Body of pancreas (tissue), 4 donors: Measurements from ENCODE around the gene SVIL. TPM values are rescaled to one million over a fixed set of nuclear protein-coding genes. Genes with fewer than 3 reads are reported as not detected.
"Not testable (repeated sequence)": the region's sequence is repeated elsewhere in the genome, so short reads cannot be mapped to it uniquely, and the experiment has no call there.

Experiments
- ATAC-seq: fragments of 150-250 bp; one replicate; pipeline ENCODE4 v1.9.1; 2016
- DNase-seq, 4 donors: peaks; one replicate each; pipeline ENCODE4 v3.0.0-alpha.2; 2019
- H3K27ac ChIP-seq, 4 donors: fragments of 200-600 bp; sonication (generic); 1 replicate in 3 of 4; 2 replicates in 1 of 4; pipeline versions ENCODE4 v1.5.1 to v1.6.1; 2016 to 2019; ENCODE audit warnings: mild to moderate bottlenecking in 1 of 4, mixed read lengths in 1 of 4, moderate library complexity in 1 of 4
- H3K27me3 ChIP-seq, 2 donors: fragments of 200-600 bp; sonication (generic); one replicate each; pipeline ENCODE4 v1.6.0; 2016; ENCODE audit warnings: mild to moderate bottlenecking in 1 of 2
- H3K36me3 ChIP-seq, 2 donors: fragments of 200-600 bp; sonication (generic); replicated peaks in 1 of 2; 2 replicates each; pipeline ENCODE4 v1.5.1; 2016; ENCODE audit warnings: low read depth in 2 of 2; ENCODE audit not compliant: insufficient read depth in 1 of 2
- H3K4me1 ChIP-seq: fragments of 200-600 bp; sonication (generic); one replicate; pipeline ENCODE4 v1.6.0; 2016
- H3K4me3 ChIP-seq, 2 donors: fragments of 200-600 bp; sonication (generic); 1 replicate in 1 of 2; 2 replicates in 1 of 2; pipeline ENCODE4 v1.5.1; 2016 to 2019
- H3K9me3 ChIP-seq, 3 donors: fragments of 200-600 bp; sonication (generic); 1 replicate in 2 of 3; 2 replicates in 1 of 3; pipeline ENCODE4 v1.5.1; 2016
- CTCF ChIP-seq, 7 experiments: fragments of 450-650 bp in 4 of 7; fragments of 200-600 bp in 3 of 7; sonication (generic) in 3 of 7; IDR thresholded peaks; one replicate each; pipeline ENCODE4 v1.5.1; 2016 to 2019; ENCODE audit warnings: antibody characterized with exemption in 7 of 7
- POLR2A ChIP-seq, 3 donors: fragments of 450-650 bp; IDR thresholded peaks; one replicate each; pipeline ENCODE4 v1.6.1; 2016; ENCODE audit warnings: antibody characterized with exemption in 3 of 3, mild to moderate bottlenecking in 2 of 3
- WGBS, 2 donors: methylation state at CpG; one replicate each; pipeline ENCODE4 v1.1.5; 2017; 5-methylcytosine and 5-hydroxymethylcytosine counted together
- intact Hi-C: fragments of 100-400 bp; cut with DNase I; formaldehyde crosslinking; loops from one replicate; pipeline ENCODE4 v1.15.1; 2023
- total RNA-seq, 2 donors: library from RNA; depleted of rRNA; stranded (reverse); fragments of >200 nt; gene quantifications; one replicate each; pipeline ENCODE4 v1.1.0, GENCODE V29; 2016

The SVIL gene
- total RNA-seq, 2 donors from 2014 or later: 25.4 to 41.2 TPM

GRCh38 chr10:29495366-29495765 is 139.4 kb downstream of the SVIL start:
- H3K27ac ChIP-seq: no peak overlapping the region
- 77 to 80% methylated on average over 9 of the region's 9 CpGs for WGBS, 2 donors
- intact Hi-C loops: loop anchor here (10.0 kb wide), 2 partner anchors 121 to 1189 kb away; no protein-coding TSS in a partner anchor

GRCh38 chr10:29493697-29494096 is 141.1 kb downstream of the SVIL start:
- Histone ChIP-seq H3K36me3 (peaks cover 0 to 18% of the 10 kb centered on the region in 2 donors), H3K4me3 (no peak overlapping the region), H3K9me3 (no peaks in the 10 kb centered on the region), H3K27ac (no peak overlapping the region), H3K27me3 (no peaks in the 10 kb centered on the region), H3K4me1 (no peaks in the 10 kb centered on the region)
- DNase-seq (no peak), ATAC-seq (no peak)
- TF ChIP-seq CTCF (IDR thresholded peaks at IDR 0.05): no peak
- no peak for TF ChIP-seq POLR2A (IDR thresholded peaks at IDR 0.05)
- 94 to 97% methylated on average over 6 of the region's 6 CpGs for WGBS, 2 donors
- intact Hi-C loops: loop anchor here (10.0 kb wide), 2 partner anchors 119 to 1191 kb away; no protein-coding TSS in a partner anchor

More at GRCh38 chr10:29495366-29495765, 139.4 kb downstream of the SVIL start:
- no peak for ATAC-seq
- H3K4me3 ChIP-seq: no peak overlapping the region
- H3K36me3 ChIP-seq: peaks cover 0 to 16% of the 10 kb centered on the region in 2 donors
- no peak for DNase-seq
- H3K4me1 ChIP-seq: no peaks in the 10 kb centered on the region
- H3K27me3 ChIP-seq: no peaks in the 10 kb centered on the region
- TF ChIP-seq CTCF (IDR thresholded peaks at IDR 0.05): no peak
- TF ChIP-seq POLR2A (IDR thresholded peaks at IDR 0.05): no peak
- no peaks in the 10 kb centered on the region for H3K9me3 ChIP-seq

GRCh38 chr10:29492774-29493173 is 142.0 kb downstream of the SVIL start:
- no peaks in the 10 kb centered on the region for H3K27me3 ChIP-seq
- no peak overlapping the region for H3K27ac ChIP-seq
- WGBS, 2 donors: 90 to 93% methylated on average over 10 to 11 of the region's 11 CpGs
- H3K4me3 ChIP-seq: no peak overlapping the region
- no peaks in the 10 kb centered on the region for H3K4me1 ChIP-seq
- TF ChIP-seq POLR2A (IDR thresholded peaks at IDR 0.05) (no peak), CTCF (IDR thresholded peaks at IDR 0.05) (no peak)
- H3K9me3 ChIP-seq: no peaks in the 10 kb centered on the region
- H3K36me3 ChIP-seq: peaks cover 0 to 20% of the 10 kb centered on the region in 2 donors
- ATAC-seq (no peak), DNase-seq (no peak)
- intact Hi-C loops: loop anchor here (10.0 kb wide), 2 partner anchors 118 to 1192 kb away; no protein-coding TSS in a partner anchor

- Histone ChIP-seq H3K27ac (no peak overlapping the region), H3K36me3 (peaks cover 0 to 20% of the 10 kb centered on the region in 2 donors)
- no peak for TF ChIP-seq POLR2A (IDR thresholded peaks at IDR 0.05)
- TF ChIP-seq CTCF (IDR thresholded peaks at IDR 0.05): no peak
Observed at GRCh38 chr10:29491918-29492317, 142.9 kb downstream of the SVIL start.

GRCh38 chr10:29490781-29491280 is 143.9 kb downstream of the SVIL start:
- peaks cover 0 to 24% of the 10 kb centered on the region in 2 donors for H3K36me3 ChIP-seq
- not testable (repeated sequence) for H3K4me3 ChIP-seq, H3K27ac ChIP-seq, H3K9me3 ChIP-seq, H3K27me3 ChIP-seq, H3K4me1 ChIP-seq, ATAC-seq, DNase-seq
- 90 to 96% methylated on average over 16 of the region's 16 CpGs for WGBS, 2 donors
- intact Hi-C loops: loop anchor here (10.0 kb wide), 2 partner anchors 116 to 1194 kb away; no protein-coding TSS in a partner anchor

More at GRCh38 chr10:29491918-29492317, 142.9 kb downstream of the SVIL start:
- ATAC-seq (no peak), DNase-seq (no peak)
- no peak overlapping the region for H3K4me3 ChIP-seq
- 78 to 84% methylated on average over 3 to 5 of the region's 5 CpGs for WGBS, 2 donors
- no peaks in the 10 kb centered on the region for H3K27me3 ChIP-seq
- no peaks in the 10 kb centered on the region for H3K9me3 ChIP-seq
- no peaks in the 10 kb centered on the region for H3K4me1 ChIP-seq
- intact Hi-C loops: loop anchor here (10.0 kb wide), 2 partner anchors 117 to 1193 kb away; no protein-coding TSS in a partner anchor

- DNase-seq, ATAC-seq, H3K4me1 ChIP-seq, H3K27ac ChIP-seq, H3K4me3 ChIP-seq, H3K27me3 ChIP-seq, H3K9me3 ChIP-seq, intact Hi-C loops: not testable (repeated sequence)
- 93% methylated on average over 14 of the region's 14 CpGs for WGBS, 2 donors
- H3K36me3 ChIP-seq: peaks cover 0 to 19% of the 10 kb centered on the region in 2 donors
Observed at GRCh38 chr10:29488471-29488870, 146.3 kb downstream of the SVIL start.

GRCh38 chr10:29487884-29488266 is 146.9 kb downstream of the SVIL start:
- H3K9me3 ChIP-seq, intact Hi-C loops, H3K27me3 ChIP-seq, ATAC-seq, H3K4me3 ChIP-seq, DNase-seq, H3K27ac ChIP-seq, H3K4me1 ChIP-seq: not testable (repeated sequence)
- 76 to 77% methylated on average over 7 of the region's 7 CpGs for WGBS, 2 donors
- H3K36me3 ChIP-seq: peaks cover 0 to 18% of the 10 kb centered on the region in 2 donors
